Right lobe of liver (tissue), 4 donors: ENCODE results near the gene WIF1.

Source experiments
- CTCF ChIP-seq, 4 donors: fragments of 200-600 bp in 3 of 4; fragments of 450-650 bp in 1 of 4; IDR thresholded peaks; one replicate each; pipeline versions ENCODE4 v1.5.1 to v1.8.0; 2016 to 2022; ENCODE audit warnings: antibody characterized with exemption in 4 of 4, mild to moderate bottlenecking in 2 of 4
- POLR2A ChIP-seq: fragments of 450-650 bp; IDR thresholded peaks from one replicate; pipeline ENCODE4 v1.6.1; 2017; ENCODE audit warnings: antibody characterized with exemption, mild to moderate bottlenecking
- donor health status: DM: no; HTN: no; CAD: no.
- donor health status: DM: no; HTN: no; CAD: no.
- donor health status: DM: no; HTN: yes; CAD: no.

- TF ChIP-seq CTCF (IDR thresholded peaks at IDR 0.05) (no peak), POLR2A (no peak)
These were observed 35.3 kb upstream of the WIF1 start for GRCh38 chr12:65156366-65156841.
